SK-N-SH (cell line): Measurements from ENCODE around the gene AGR3. TPM values are rescaled to one million over a fixed set of nuclear protein-coding genes. Genes with fewer than 3 reads are reported as not detected.

Source experiments
- CTCF ChIA-PET: fragments of 300-600, 350-600 bp; formaldehyde crosslinking; extraction: SDS; loops from one replicate; lab custom pipeline; 2021; lab: Yijun Ruan, JAX
- POLR2A ChIA-PET: fragments of 350-600 bp; sonication (Branson Sonifier 250); formaldehyde crosslinking; extraction: SDS; loops from one replicate; lab custom pipeline; 2020; ENCODE audit warnings: antibody characterized with exemption, inconsistent platforms; lab: Yijun Ruan, JAX
- DNase-seq: peaks from one replicate; pipeline ENCODE4 v3.0.0; 2012
- H2AFZ ChIP-seq: fragments of 200-600 bp; sonication (generic); 2 replicates; pipeline ENCODE4 v1.8.1; 2016; ENCODE audit warnings: antibody characterized with exemption, mild to moderate bottlenecking, low read depth
- H3F3A ChIP-seq: fragments of 200-600 bp; sonication (generic); replicated peaks from 2 replicates; pipeline ENCODE3; 2016; ENCODE audit warnings: antibody characterized with exemption, mild to moderate bottlenecking; ENCODE audit not compliant: insufficient read depth
- H3K27ac ChIP-seq, 2 experiments: fragments of 200-500 bp in 1 of 2; fragments of 200-600 bp in 1 of 2; sonication (Bioruptor generic) in 1 of 2; sonication (generic), shearing (Covaris generic) in 1 of 2; 2 replicates each; pipeline versions ENCODE4 v1.5.1 to v1.6.1; 2014 to 2016; ENCODE audit warnings: low read depth in 2 of 2, inconsistent platforms in 1 of 2, low read length in 1 of 2, mild to moderate bottlenecking in 1 of 2, mixed read lengths in 1 of 2
- H3K27me3 ChIP-seq: fragments of 200-600 bp; sonication (generic), shearing (Covaris generic); 2 replicates; pipeline ENCODE4 v1.6.1; 2016; ENCODE audit warnings: mixed run types; ENCODE audit not compliant: insufficient read depth
- H3K36me3 ChIP-seq, 2 experiments: fragments of 200-500 bp in 1 of 2; fragments of 200-600 bp in 1 of 2; sonication (Bioruptor generic) in 1 of 2; sonication (generic) in 1 of 2; replicated peaks in 1 of 2; 2 replicates each; pipeline versions ENCODE3 to v1.5.1; 2014 to 2016; ENCODE audit warnings: low read length in 1 of 2, mild to moderate bottlenecking in 1 of 2; ENCODE audit not compliant: insufficient read depth in 2 of 2, control insufficient read depth in 1 of 2
- H3K4me1 ChIP-seq, 2 experiments: fragments of 200-500 bp in 1 of 2; fragments of 200-600 bp in 1 of 2; sonication (Bioruptor generic) in 1 of 2; sonication (generic), shearing (Covaris generic) in 1 of 2; 2 replicates each; pipeline versions ENCODE4 v1.5.1 to v1.6.1; 2014 to 2016; ENCODE audit warnings: low read depth in 1 of 2, low read length in 1 of 2, mixed run types in 1 of 2; ENCODE audit not compliant: insufficient read depth in 2 of 2, control insufficient read depth in 1 of 2
- H3K4me2 ChIP-seq: fragments of 200-600 bp; sonication (generic), shearing (Covaris generic); 2 replicates; pipeline ENCODE4 v1.6.1; 2017; ENCODE audit warnings: mixed run types
- H3K4me3 ChIP-seq, 2 experiments: fragments of 200-500 bp in 1 of 2; fragments of 200-600 bp in 1 of 2; sonication (Bioruptor generic) in 1 of 2; sonication (generic), shearing (Covaris generic) in 1 of 2; 2 replicates each; pipeline versions ENCODE4 v1.5.1 to v1.8.1; 2014 to 2016; ENCODE audit warnings: low read depth in 2 of 2, inconsistent platforms in 1 of 2, low read length in 1 of 2, mild to moderate bottlenecking in 1 of 2, mixed read lengths in 1 of 2, moderate library complexity in 1 of 2
- H3K79me2 ChIP-seq: fragments of 200-600 bp; sonication (generic); 2 replicates; pipeline ENCODE4 v1.8.1; 2017; ENCODE audit warnings: mild to moderate bottlenecking; ENCODE audit not compliant: insufficient read depth
- H3K9ac ChIP-seq: fragments of 200-600 bp; sonication (generic); 2 replicates; pipeline ENCODE4 v1.6.1; 2017; ENCODE audit warnings: mixed run types
- H3K9me2 ChIP-seq: fragments of 200-600 bp; sonication (generic); 2 replicates; pipeline ENCODE4 v1.6.1; 2017; ENCODE audit warnings: mixed run types
- H3K9me3 ChIP-seq: fragments of 200-600 bp; sonication (generic); 2 replicates; pipeline ENCODE4 v1.6.1; 2017; ENCODE audit warnings: mixed run types, mild to moderate bottlenecking, moderate library complexity
- H4K20me1 ChIP-seq: fragments of 200-600 bp; sonication (generic); 2 replicates; pipeline ENCODE4 v1.6.1; 2017; ENCODE audit warnings: mild to moderate bottlenecking, mixed run types; ENCODE audit not compliant: insufficient read depth
- CTCF ChIP-seq: fragments of 200-600 bp; sonication (generic); IDR thresholded peaks from 2 replicates; pipeline ENCODE4 v1.6.1; 2017; ENCODE audit warnings: antibody characterized with exemption, mild to moderate bottlenecking, moderate library complexity
- ELF1 ChIP-seq: IDR thresholded peaks from 2 replicates; pipeline ENCODE4 v1.4.0; 2012
- EP300 ChIP-seq, 2 experiments: IDR thresholded peaks; 2 replicates each; pipeline versions ENCODE4 v1.4.0 to v1.6.1; 2012; ENCODE audit warnings: borderline replicate concordance in 1 of 2, low read depth in 1 of 2, low read length in 1 of 2
- EZH2phosphoT487 ChIP-seq: fragments of 200-600 bp; sonication (generic); IDR thresholded peaks from 2 replicates; pipeline ENCODE4 v1.6.1; 2017; ENCODE audit warnings: low read depth, mixed run types, mild to moderate bottlenecking, antibody characterized with exemption, moderate library complexity, borderline replicate concordance
- FOSL2 ChIP-seq: IDR thresholded peaks from 2 replicates; pipeline ENCODE4 v1.4.0; 2012; ENCODE audit warnings: low read depth, mild to moderate bottlenecking, moderate library complexity, borderline replicate concordance
- FOXJ3 ChIP-seq: sonication (generic); formaldehyde crosslinking; IDR thresholded peaks from 2 replicates; pipeline ENCODE4 v1.5.1; 2020; ENCODE audit warnings: mild to moderate bottlenecking, missing genetic modification reagents
- GABPA ChIP-seq: IDR thresholded peaks from 2 replicates; pipeline ENCODE4 v1.4.0; 2012; ENCODE audit warnings: low read depth, mild to moderate bottlenecking
- JUND ChIP-seq: IDR thresholded peaks from 2 replicates; pipeline ENCODE4 v1.4.0; 2012
- NFIC ChIP-seq: IDR thresholded peaks from 2 replicates; pipeline ENCODE4 v1.4.0; 2012; ENCODE audit warnings: borderline replicate concordance
- NRF1 ChIP-seq: IDR thresholded peaks from 2 replicates; pipeline ENCODE4 v1.6.1; 2012; ENCODE audit warnings: low read depth, mild to moderate bottlenecking, low read length
- POLR2AphosphoS5 ChIP-seq: IDR thresholded peaks from 2 replicates; pipeline ENCODE4 v1.6.1; 2012; ENCODE audit warnings: low read depth, low read length
- RFX5 ChIP-seq: IDR thresholded peaks from 2 replicates; pipeline ENCODE4 v1.6.1; 2012; ENCODE audit warnings: mild to moderate bottlenecking, improper control_type of control experiment, low read length
- SIN3A ChIP-seq: IDR thresholded peaks from 2 replicates; pipeline ENCODE4 v1.6.1; 2012; ENCODE audit warnings: low read depth, mild to moderate bottlenecking, low read length, moderate library complexity, borderline replicate concordance
- SMC3 ChIP-seq: IDR thresholded peaks from 2 replicates; pipeline ENCODE4 v1.6.1; 2012; ENCODE audit warnings: low read depth, low read length, improper control_type of control experiment
- TAF1 ChIP-seq: IDR thresholded peaks from 2 replicates; pipeline ENCODE4 v1.6.1; 2012; ENCODE audit warnings: low read depth, mild to moderate bottlenecking, low read length, moderate library complexity, borderline replicate concordance
- TCF12 ChIP-seq: IDR thresholded peaks from 2 replicates; pipeline ENCODE4 v1.4.0; 2012
- TEAD4 ChIP-seq: IDR thresholded peaks from 2 replicates; pipeline ENCODE4 v1.4.0; 2012; ENCODE audit warnings: mild to moderate bottlenecking, borderline replicate concordance; ENCODE audit not compliant: insufficient read depth
- USF1 ChIP-seq: IDR thresholded peaks from 2 replicates; pipeline ENCODE4 v1.4.0; 2012; ENCODE audit warnings: low read depth, borderline replicate concordance
- YY1 ChIP-seq: IDR thresholded peaks from 2 replicates; pipeline ENCODE4 v1.4.0; 2012; ENCODE audit warnings: low read depth, mild to moderate bottlenecking
- WGBS: methylation state at CpG from one replicate; pipeline ENCODE4 v1.1.6; 2017; ENCODE audit warnings: low lambda C conversion rate; 5-methylcytosine and 5-hydroxymethylcytosine counted together
- polyA plus RNA-seq, 3 experiments: library from polyadenylated mRNA; depleted of rRNA; stranded (reverse); fragments of >200 nt; gene quantifications; 2 replicates each; pipeline ENCODE4 v1.2.3, GENCODE V29; 2012

The AGR3 gene
- polyA plus RNA-seq, 1 of the 3 experiments (the other 2 are of a cell fraction) = not detected

- no peak for TF ChIP-seq TEAD4
- TF ChIP-seq NFIC = no peak
Observed at GRCh38 chr7:16916738-16917137, 35.0 kb upstream of the AGR3 start (continued).

GRCh38 chr7:16916105-16916639, 34.4 kb upstream of the AGR3 start:
- Histone ChIP-seq H3K4me2 (peak overlapping the region; percentile 38; the same call in 1 of the 2 replicates), H3K27ac (no peak overlapping the region), H3K4me1 (peaks cover 0 to 10% of the 10 kb centered on the region in 2 experiments; a peak in 1 of 4 replicates), H4K20me1 (no peaks in the 10 kb centered on the region), H2AFZ (peak overlapping the region; percentile 67; the same call in 1 of the 2 replicates), H3F3A (no peaks in the 10 kb centered on the region), H3K9ac (no peak overlapping the region), H3K9me2 (no peaks in the 10 kb centered on the region), H3K9me3 (no peaks in the 10 kb centered on the region), H3K36me3 (no peaks in the 10 kb centered on the region), H3K27me3 (no peaks in the 10 kb centered on the region), H3K79me2 (no peaks in the 10 kb centered on the region), H3K4me3 (no peak overlapping the region)
- no peak for DNase-seq
- ChIA-PET CTCF (interaction anchor here (0.7 to 1.2 kb wide), 3 partner anchors 10 to 352 kb away, joined by 3 to 4 read pairs (median 3); no protein-coding TSS in a partner anchor), POLR2A (no interaction called here)
- TF ChIP-seq EP300 (IDR thresholded peaks at IDR 0.05; ENCODE audit: borderline replicate concordance in 1 of 2, low read depth in 1 of 2, low read length in 1 of 2) (peak in 1 of 2 experiments; percentile 9; a peak in 1 of 4 replicates), RFX5 (no peak), GABPA (no peak), YY1 (peak; percentile 34; the same call in 1 of the 2 replicates), FOXJ3 (no peak), FOSL2 (peak; percentile 86), POLR2AphosphoS5 (no peak), CTCF (no peak), ELF1 (no peak), JUND (peak; percentile 73), EZH2phosphoT487 (no peak), NRF1 (no peak), NFIC (0 out of 2 replicates have a peak, but pooled peaks have one; percentile 8), TCF12 (peak; percentile 27; the same call in 1 of the 2 replicates), SMC3 (no peak), TAF1 (no peak), USF1 (no peak), SIN3A (no peak)
- WGBS = 25% methylated on average over 1 of the region's 1 CpG
